Measurements from ENCODE around the gene BTBD8. TPM values are rescaled to one million over a fixed set of nuclear protein-coding genes. Genes with fewer than 3 reads are reported as not detected.

BTBD8 gene
- total RNA-seq, 4 donors from 2014 or later = 1.5 to 7.2 (median 3.1) TPM

GRCh38 chr1:92186081-92186480 is 105.9 kb downstream of the BTBD8 start:
- Histone ChIP-seq H3K36me3 (no peaks in the 10 kb centered on the region), H3K27ac (no peak overlapping the region), H3K9me3 (no peaks in the 10 kb centered on the region), H3K27me3 (no peaks in the 10 kb centered on the region), H3K4me3 (no peak overlapping the region), H3K4me1 (no peaks in the 10 kb centered on the region)
- TF ChIP-seq POLR2A (IDR thresholded peaks at IDR 0.05) (no peak), CTCF (IDR thresholded peaks at IDR 0.05) (no peak), POLR2AphosphoS5 (IDR thresholded peaks at IDR 0.05) (no peak), EP300 (IDR thresholded peaks at IDR 0.05) (no peak)
- 100% methylated on average over 1 of the region's 1 CpG for WGBS
- DNase-seq (ENCODE audit: low spot score in 2 of 2) = no peak

- no peak overlapping the region for H3K27ac ChIP-seq
- H3K27me3 ChIP-seq = no peaks in the 10 kb centered on the region
- no peaks in the 10 kb centered on the region for H3K36me3 ChIP-seq
- no peak for DNase-seq (ENCODE audit: low spot score in 2 of 2)
- H3K9me3 ChIP-seq = no peaks in the 10 kb centered on the region
- no peak for TF ChIP-seq POLR2AphosphoS5 (IDR thresholded peaks at IDR 0.05)
- TF ChIP-seq EP300 (IDR thresholded peaks at IDR 0.05) = no peak
- TF ChIP-seq CTCF (IDR thresholded peaks at IDR 0.05) = no peak
- TF ChIP-seq POLR2A (IDR thresholded peaks at IDR 0.05) = no peak
- WGBS = 85% methylated on average over 7 of the region's 7 CpGs
- H3K4me1 ChIP-seq = no peaks in the 10 kb centered on the region
- H3K4me3 ChIP-seq = no peak overlapping the region
Observed at GRCh38 chr1:92188436-92189255, 108.5 kb downstream of the BTBD8 start.

GRCh38 chr1:92191726-92192125 is 111.6 kb downstream of the BTBD8 start:
- H3K27ac ChIP-seq = no peak overlapping the region
- H3K36me3 ChIP-seq = no peaks in the 10 kb centered on the region
- no peaks in the 10 kb centered on the region for H3K27me3 ChIP-seq
- WGBS = 77% methylated on average over 2 of the region's 2 CpGs
- no peaks in the 10 kb centered on the region for H3K9me3 ChIP-seq
- TF ChIP-seq EP300 (IDR thresholded peaks at IDR 0.05) (no peak), POLR2A (IDR thresholded peaks at IDR 0.05) (no peak), POLR2AphosphoS5 (IDR thresholded peaks at IDR 0.05) (no peak), CTCF (IDR thresholded peaks at IDR 0.05) (no peak)
- no peaks in the 10 kb centered on the region for H3K4me1 ChIP-seq
- H3K4me3 ChIP-seq = no peak overlapping the region
- no peak for DNase-seq (ENCODE audit: low spot score in 2 of 2)

- H3K4me1 ChIP-seq = no peaks in the 10 kb centered on the region
- no peaks in the 10 kb centered on the region for H3K36me3 ChIP-seq
- no peaks in the 10 kb centered on the region for H3K9me3 ChIP-seq
- TF ChIP-seq EP300 (IDR thresholded peaks at IDR 0.05) (no peak), CTCF (IDR thresholded peaks at IDR 0.05) (no peak), POLR2AphosphoS5 (IDR thresholded peaks at IDR 0.05) (no peak), POLR2A (IDR thresholded peaks at IDR 0.05) (no peak)
- H3K27ac ChIP-seq = no peak overlapping the region
- DNase-seq (ENCODE audit: low spot score in 2 of 2) = no peak
- no peak overlapping the region for H3K4me3 ChIP-seq
- WGBS = 93% methylated on average over 6 of the region's 9 CpGs
- H3K27me3 ChIP-seq = no peaks in the 10 kb centered on the region
Observed at GRCh38 chr1:92192246-92192645, 112.1 kb downstream of the BTBD8 start.

GRCh38 chr1:92194511-92194910 is 114.4 kb downstream of the BTBD8 start:
- 69% methylated on average over 1 of the region's 1 CpG for WGBS

More at GRCh38 chr1:92194511-92194910, 114.4 kb downstream of the BTBD8 start:
- Histone ChIP-seq H3K36me3 (no peaks in the 10 kb centered on the region), H3K27ac (no peak overlapping the region), H3K9me3 (no peaks in the 10 kb centered on the region), H3K4me1 (no peaks in the 10 kb centered on the region), H3K27me3 (no peaks in the 10 kb centered on the region), H3K4me3 (no peak overlapping the region)
- DNase-seq (ENCODE audit: low spot score in 2 of 2) = no peak
- TF ChIP-seq CTCF (IDR thresholded peaks at IDR 0.05) (no peak), POLR2AphosphoS5 (IDR thresholded peaks at IDR 0.05) (no peak), EP300 (IDR thresholded peaks at IDR 0.05) (no peak), POLR2A (IDR thresholded peaks at IDR 0.05) (no peak)

Data from suprapubic skin (tissue), 4 donors.